PC-3 (cell line): ENCODE measurements around the gene RASSF4.

ENCODE experiments used
- CTCF ChIP-seq: fragments of 300-600 bp; sonication (generic); conservative IDR thresholded peaks from 2 replicates; pipeline ENCODE4 v1.5.1; 2017; ENCODE audit warnings: antibody characterized with exemption, low read depth, mild to moderate bottlenecking, low read length
- EZH2 ChIP-seq: fragments of 300-600 bp; sonication (generic); IDR thresholded peaks from one replicate; pipeline ENCODE4 v1.6.1; 2017; ENCODE audit warnings: antibody characterized with exemption, mild to moderate bottlenecking, low read length; ENCODE audit not compliant: unreplicated experiment
- EZH2phosphoT487 ChIP-seq: fragments of 300-600 bp; sonication (generic); IDR thresholded peaks from 2 replicates; pipeline ENCODE4 v1.6.1; 2018; ENCODE audit warnings: mild to moderate bottlenecking, antibody characterized with exemption, low read length, borderline replicate concordance

GRCh38 chr10:44974082-44974627, 14.6 kb downstream of the RASSF4 start:
- no peak for TF ChIP-seq CTCF
- no peak for TF ChIP-seq EZH2
- TF ChIP-seq EZH2phosphoT487, result no peak
